ENCODE data around the gene ATP5PD. TPM values are rescaled to one million over a fixed set of nuclear protein-coding genes. Genes with fewer than 3 reads are reported as not detected.

Gene ATP5PD
- total and polyA plus RNA-seq, 2 experiments from 2014 or later, result 411 to 732 TPM

- H3K9me3 ChIP-seq (ENCODE audit: low read depth), result no peaks in the 10 kb centered on the region
- peaks cover 23% of the 10 kb centered on the region for H3K36me3 ChIP-seq
- H3K27me3 ChIP-seq, result no peaks in the 10 kb centered on the region
- H3K4me1 ChIP-seq (ENCODE audit: low read depth), result no peaks in the 10 kb centered on the region
- H3K4me3 ChIP-seq, result no peak overlapping the region
- no peak overlapping the region for H3K27ac ChIP-seq
- no peak for DNase-seq (ENCODE audit: low read depth in 1 of 2, low spot score in 1 of 2)
- no peak for TF ChIP-seq CTCF (IDR thresholded peaks at IDR 0.05; ENCODE audit: low read depth, low read length)
Measured at GRCh38 chr17:75063626-75064025, 16.9 kb upstream of the ATP5PD start.

- DNase-seq (ENCODE audit: low read depth in 1 of 2, low spot score in 1 of 2), result no peak
- Histone ChIP-seq H3K27ac (no peak overlapping the region), H3K27me3 (no peaks in the 10 kb centered on the region), H3K4me1 (ENCODE audit: low read depth) (no peaks in the 10 kb centered on the region), H3K9me3 (ENCODE audit: low read depth) (no peaks in the 10 kb centered on the region), H3K36me3 (peaks cover 23% of the 10 kb centered on the region), H3K4me3 (no peak overlapping the region)
- TF ChIP-seq CTCF (IDR thresholded peaks at IDR 0.05; ENCODE audit: low read depth, low read length), result no peak
Measured at GRCh38 chr17:75063201-75063600, 16.4 kb upstream of the ATP5PD start.

- no peak for TF ChIP-seq CTCF (IDR thresholded peaks at IDR 0.05; ENCODE audit: low read depth, low read length)
- Histone ChIP-seq H3K27me3 (no peaks in the 10 kb centered on the region), H3K27ac (no peak overlapping the region), H3K9me3 (ENCODE audit: low read depth) (no peaks in the 10 kb centered on the region), H3K4me3 (no peak overlapping the region), H3K36me3 (peaks cover 23% of the 10 kb centered on the region), H3K4me1 (ENCODE audit: low read depth) (no peaks in the 10 kb centered on the region)
- no peak for DNase-seq (ENCODE audit: low read depth in 1 of 2, low spot score in 1 of 2)
Measured at GRCh38 chr17:75061618-75062017, 14.8 kb upstream of the ATP5PD start.

- no peak for TF ChIP-seq CTCF (IDR thresholded peaks at IDR 0.05; ENCODE audit: low read depth, low read length)
- no peak overlapping the region for H3K4me3 ChIP-seq
- DNase-seq (ENCODE audit: low read depth in 1 of 2, low spot score in 1 of 2), result no peak
- no peaks in the 10 kb centered on the region for H3K4me1 ChIP-seq (ENCODE audit: low read depth)
- H3K27ac ChIP-seq, result no peak overlapping the region
- peaks cover 29% of the 10 kb centered on the region for H3K36me3 ChIP-seq
- no peaks in the 10 kb centered on the region for H3K9me3 ChIP-seq (ENCODE audit: low read depth)
- no peaks in the 10 kb centered on the region for H3K27me3 ChIP-seq
Measured at GRCh38 chr17:75061055-75061438, 14.3 kb upstream of the ATP5PD start.

- Histone ChIP-seq H3K27ac (no peak overlapping the region), H3K4me3 (no peak overlapping the region), H3K27me3 (no peaks in the 10 kb centered on the region), H3K36me3 (peaks cover 31% of the 10 kb centered on the region), H3K9me3 (ENCODE audit: low read depth) (no peaks in the 10 kb centered on the region), H3K4me1 (ENCODE audit: low read depth) (no peaks in the 10 kb centered on the region)
- no peak for TF ChIP-seq CTCF (IDR thresholded peaks at IDR 0.05; ENCODE audit: low read depth, low read length)
- no peak for DNase-seq (ENCODE audit: low read depth in 1 of 2, low spot score in 1 of 2)
Measured at GRCh38 chr17:75060434-75061054, 13.8 kb upstream of the ATP5PD start.

All from cardiac muscle cell (in vitro differentiated cells and primary cell).